ENCODE results near the gene KMT5C. TPM values are rescaled to one million over a fixed set of nuclear protein-coding genes. Genes with fewer than 3 reads are reported as not detected.

The KMT5C gene
- total RNA-seq, 1 experiment from 2014 or later, result 54.5 TPM

- Histone ChIP-seq H4K20me1 (ENCODE audit: control insufficient read depth, insufficient read depth, insufficient read length) (no peaks in the 10 kb centered on the region), H3K9ac (ENCODE audit: extremely low read depth, insufficient read length, low read length) (no peak overlapping the region), H2AFZ (ENCODE audit: low read length) (no peak overlapping the region), H2BK12ac (ENCODE audit: insufficient read length, low read depth, low read length) (no peak overlapping the region), H2AK5ac (ENCODE audit: insufficient read length, low read length) (no peak overlapping the region), H4K91ac (ENCODE audit: insufficient read length, low read depth, low read length) (no peak overlapping the region), H4K5ac (ENCODE audit: insufficient read length, low read depth, low read length) (no peak overlapping the region), H4K8ac (replicated peaks; ENCODE audit: insufficient read length, low read depth, low read length) (no peak overlapping the region), H2BK15ac (ENCODE audit: low read depth, low read length) (no peak overlapping the region), H3K4me1 (ENCODE audit: insufficient read depth, low read length) (no peaks in the 10 kb centered on the region; the same call in 1 of the 2 replicates), H3K79me1 (ENCODE audit: insufficient read depth, low read depth, low read length, poor library complexity, severe bottlenecking) (no peaks in the 10 kb centered on the region), H2BK5ac (ENCODE audit: insufficient read length, low read length) (no peak overlapping the region), H3K27ac (ENCODE audit: insufficient read length, low read depth, low read length) (no peak overlapping the region), H3K27me3 (ENCODE audit: insufficient read depth, low read length) (no peaks in the 10 kb centered on the region; the same call in 1 of the 2 replicates), H3K79me2 (ENCODE audit: insufficient read depth, low read length) (no peaks in the 10 kb centered on the region), H2BK120ac (ENCODE audit: low read depth, low read length, poor library complexity, severe bottlenecking) (no peak overlapping the region), H3K56ac (ENCODE audit: insufficient read length, low read depth, low read length) (no peak overlapping the region), H3K4me2 (ENCODE audit: insufficient read depth, insufficient read length, low read length) (peak overlapping the region; percentile 74), H3K23ac (ENCODE audit: insufficient read length, low read depth, low read length) (no peak overlapping the region), H3K9me3 (ENCODE audit: control insufficient read depth, low read depth, low read length) (no peaks in the 10 kb centered on the region), H3K18ac (ENCODE audit: insufficient read length, low read depth, low read length) (no peak overlapping the region), H3K4ac (ENCODE audit: low read depth, low read length) (no peak overlapping the region), H2BK20ac (ENCODE audit: low read depth, low read length, poor library complexity, severe bottlenecking) (no peak overlapping the region), H3K14ac (ENCODE audit: insufficient read depth, low read length) (no peak overlapping the region), H3K23me2 (ENCODE audit: insufficient read length, low read depth, low read length, poor library complexity, severe bottlenecking) (peaks cover 17% of the 10 kb centered on the region), H3T11ph (ENCODE audit: low read length) (no peak overlapping the region)
- H3K9me3 Mint-ChIP-seq, result no peaks in the 10 kb centered on the region; a peak in 1 of 5 replicates
- peaks cover 27 to 47% (median 43%) of the 10 kb centered on the region in 3 experiments; a peak in 6 of 7 replicates for H3K36me3 Mint-ChIP-seq (ENCODE audit: insufficient read depth in 1 of 3, low read depth in 3 of 3)
- no peak for TF ChIP-seq CTCF (conservative IDR thresholded peaks at IDR 0.05)
- H3K4me3 Mint-ChIP-seq, result peak overlapping the region; percentile 54 to 72
- H3K4me1 Mint-ChIP-seq, result peaks cover 21 to 41% of the 10 kb centered on the region in 2 experiments
- peak; percentile 32 for DNase-seq
- peak overlapping the region in 2 of 3 experiments; percentile 62 to 85; a peak in 4 of 7 replicates for H3K27ac Mint-ChIP-seq
- H3K27me3 Mint-ChIP-seq (ENCODE audit: low read depth), result peaks cover 10% of the 10 kb centered on the region
- no CpG with 5 or more reads among the region's 50 CpGs for WGBS (ENCODE audit: extremely low coverage, insufficient read length, low lambda C conversion rate)
Observed at GRCh38 chr19:55341595-55342531, 2.2 kb downstream of the KMT5C start.
